Gastrocnemius medialis (tissue), 4 donors: ENCODE results near the gene NOTCH1. TPM values are rescaled to one million over a fixed set of nuclear protein-coding genes. Genes with fewer than 3 reads are reported as not detected.
"Not testable (repeated sequence)": the region's sequence is repeated elsewhere in the genome, so short reads cannot be mapped to it uniquely, and the experiment has no call there.

ENCODE experiments used
- ATAC-seq, 2 donors: fragments of 150-250 bp; one replicate each; pipeline ENCODE4 v1.9.1; 2016
- DNase-seq, 2 donors: peaks; one replicate each; pipeline ENCODE4 v3.0.0-alpha.2; 2019
- H3K27ac ChIP-seq, 4 donors: fragments of 200-600 bp; sonication (generic); 1 replicate in 1 of 4; 2 replicates in 3 of 4; pipeline ENCODE4 v1.5.1; 2016 to 2018; ENCODE audit warnings: mild to moderate bottlenecking in 2 of 4, moderate library complexity in 1 of 4
- H3K27me3 ChIP-seq, 3 donors: fragments of 200-600 bp; sonication (generic) in 2 of 3; 1 replicate in 1 of 3; 2 replicates in 2 of 3; pipeline versions ENCODE4 v1.5.1 to v1.6.0; 2016 to 2019; ENCODE audit warnings: mild to moderate bottlenecking in 1 of 3, moderate library complexity in 1 of 3
- H3K36me3 ChIP-seq, 2 donors: fragments of 200-600 bp; sonication (generic) in 1 of 2; one replicate each; pipeline ENCODE4 v1.5.1; 2017 to 2018
- H3K4me1 ChIP-seq, 2 donors: fragments of 200-600 bp; sonication (generic) in 1 of 2; one replicate each; pipeline ENCODE4 v1.5.1; 2016 to 2017; ENCODE audit warnings: mild to moderate bottlenecking in 2 of 2
- H3K4me3 ChIP-seq, 4 donors: fragments of 200-600 bp; sonication (generic) in 3 of 4; 1 replicate in 1 of 4; 2 replicates in 3 of 4; pipeline ENCODE4 v1.5.1; 2016 to 2019; ENCODE audit warnings: mild to moderate bottlenecking in 2 of 4
- H3K9me3 ChIP-seq, 3 donors: fragments of 200-600 bp; sonication (generic) in 2 of 3; 1 replicate in 1 of 3; 2 replicates in 2 of 3; pipeline ENCODE4 v1.5.1; 2016 to 2019
- POLR2A ChIP-seq, 2 donors: fragments of 450-650 bp; IDR thresholded peaks; one replicate each; pipeline ENCODE4 v1.6.1; 2017; ENCODE audit warnings: antibody characterized with exemption in 2 of 2, mild to moderate bottlenecking in 2 of 2, moderate library complexity in 2 of 2
- in situ Hi-C, 4 donors: fragments of 200-750 bp; cut with MboI; loops; one replicate each; pipeline versions ENCODE4 v1.15.0 to v1.8.0; 2017; ENCODE audit warnings: low sequenced_read_pairs in 4 of 4
- intact Hi-C: fragments of 100-400 bp; cut with DNase I; formaldehyde crosslinking; loops from one replicate; pipeline ENCODE4 v1.15.1; 2023; ENCODE audit warnings: low total_unique reads
- total RNA-seq, 4 donors: library from RNA; depleted of rRNA; stranded (reverse); fragments of >200 nt; gene quantifications; one replicate each; pipeline versions ENCODE4 v1.1.0 to v1.2.3, GENCODE V29; 2016
- TF ChIP-seq, protein P1 (sequence below), 5 experiments: fragments of 450-650 bp in 3 of 5; fragments of 200-600 bp in 2 of 5; sonication (generic) in 2 of 5; IDR thresholded peaks in 4 of 5; conservative IDR thresholded peaks in 1 of 5; 1 replicate in 4 of 5; 2 replicates in 1 of 5; pipeline ENCODE4 v1.5.1; 2016 to 2019; ENCODE audit warnings: antibody characterized with exemption in 5 of 5, mild to moderate bottlenecking in 3 of 5, moderate library complexity in 3 of 5

Gene NOTCH1
- total RNA-seq, 4 donors from 2014 or later: 6.3 to 15.4 (median 8.2) TPM

DNA sequence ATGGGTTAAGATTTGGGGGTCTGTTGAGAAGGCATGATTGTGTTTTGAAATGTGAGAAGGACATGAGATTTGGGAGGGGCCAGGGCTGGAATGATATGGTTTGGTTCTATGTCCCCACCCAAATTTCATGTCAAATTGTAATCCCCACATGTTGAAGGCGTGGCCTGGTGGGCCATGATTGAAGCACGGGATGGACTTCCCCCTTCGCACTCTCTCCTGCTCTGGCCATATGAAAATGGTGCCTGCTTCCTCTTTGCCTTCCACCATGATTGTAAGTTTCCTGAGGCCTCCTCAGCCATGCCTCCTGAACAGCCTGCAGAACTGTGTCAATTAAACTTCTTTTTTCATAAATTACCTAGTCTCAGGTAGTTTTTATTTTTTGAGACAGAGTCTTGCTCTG lies 14.7 kb upstream of the NOTCH1 start:
- Histone ChIP-seq H3K27me3 (no peaks in the 10 kb centered on the region), H3K36me3 (no peaks in the 10 kb centered on the region), H3K9me3 (no peaks in the 10 kb centered on the region), H3K27ac (no peak overlapping the region), H3K4me3 (no peak overlapping the region), H3K4me1 (peaks cover 9 to 14% of the 10 kb centered on the region in 2 donors)
- TF ChIP-seq, protein P1, sequence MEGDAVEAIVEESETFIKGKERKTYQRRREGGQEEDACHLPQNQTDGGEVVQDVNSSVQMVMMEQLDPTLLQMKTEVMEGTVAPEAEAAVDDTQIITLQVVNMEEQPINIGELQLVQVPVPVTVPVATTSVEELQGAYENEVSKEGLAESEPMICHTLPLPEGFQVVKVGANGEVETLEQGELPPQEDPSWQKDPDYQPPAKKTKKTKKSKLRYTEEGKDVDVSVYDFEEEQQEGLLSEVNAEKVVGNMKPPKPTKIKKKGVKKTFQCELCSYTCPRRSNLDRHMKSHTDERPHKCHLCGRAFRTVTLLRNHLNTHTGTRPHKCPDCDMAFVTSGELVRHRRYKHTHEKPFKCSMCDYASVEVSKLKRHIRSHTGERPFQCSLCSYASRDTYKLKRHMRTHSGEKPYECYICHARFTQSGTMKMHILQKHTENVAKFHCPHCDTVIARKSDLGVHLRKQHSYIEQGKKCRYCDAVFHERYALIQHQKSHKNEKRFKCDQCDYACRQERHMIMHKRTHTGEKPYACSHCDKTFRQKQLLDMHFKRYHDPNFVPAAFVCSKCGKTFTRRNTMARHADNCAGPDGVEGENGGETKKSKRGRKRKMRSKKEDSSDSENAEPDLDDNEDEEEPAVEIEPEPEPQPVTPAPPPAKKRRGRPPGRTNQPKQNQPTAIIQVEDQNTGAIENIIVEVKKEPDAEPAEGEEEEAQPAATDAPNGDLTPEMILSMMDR (IDR thresholded peaks at IDR 0.05 in 4 of 5, conservative IDR thresholded peaks at IDR 0.05 in 1 of 5): no peak
- no peak for TF ChIP-seq POLR2A (IDR thresholded peaks at IDR 0.05)
- no peak for ATAC-seq
- in situ Hi-C loops (no loop called here), intact Hi-C loops (no loop called here)
- DNase-seq: no peak

DNA sequence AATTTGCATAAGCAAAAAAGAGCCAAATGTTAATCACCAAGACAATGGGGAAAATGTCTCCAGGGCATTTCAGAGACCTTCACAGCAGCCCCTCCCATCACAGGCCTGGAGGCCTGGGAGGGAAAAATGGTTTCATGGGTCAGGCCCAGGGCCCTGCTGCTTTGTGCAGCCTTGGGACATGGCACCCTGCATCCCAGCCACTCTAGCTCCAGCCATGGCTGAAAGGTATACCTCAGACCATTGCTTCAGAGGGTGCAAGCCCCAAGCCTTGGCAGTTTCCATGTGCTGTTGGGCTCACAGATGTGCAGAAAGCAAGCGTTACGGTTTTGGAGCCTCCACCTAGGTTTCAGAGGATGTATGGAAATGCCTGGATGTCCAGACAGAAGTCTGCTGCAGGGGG lies 13.5 kb upstream of the NOTCH1 start:
- DNase-seq, H3K9me3 ChIP-seq, H3K36me3 ChIP-seq, ATAC-seq, H3K27me3 ChIP-seq, intact Hi-C loops, H3K27ac ChIP-seq, in situ Hi-C loops, H3K4me3 ChIP-seq: not testable (repeated sequence)
- H3K4me1 ChIP-seq: peaks cover 0 to 10% of the 10 kb centered on the region in 2 donors

DNA sequence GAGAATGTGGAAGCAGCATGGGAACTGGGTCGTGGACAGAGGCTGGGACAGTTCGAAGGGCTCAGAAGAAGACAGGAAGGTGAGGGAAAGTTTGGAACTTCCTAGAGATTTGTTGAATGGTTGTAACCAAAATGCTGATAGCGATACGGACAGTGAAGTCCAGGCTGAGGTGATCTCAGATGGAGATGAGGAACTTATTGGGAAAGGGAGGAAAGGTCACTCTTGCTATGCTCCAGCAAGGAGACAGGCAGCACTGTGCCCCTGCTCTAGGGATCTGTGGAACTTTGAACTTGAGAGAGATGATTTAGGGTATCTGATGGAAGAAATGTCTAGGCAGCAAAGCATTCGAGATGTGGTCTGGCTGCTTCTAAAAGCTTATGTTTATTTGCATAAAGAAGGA lies 13.0 kb upstream of the NOTCH1 start:
- H3K4me3 ChIP-seq, H3K4me1 ChIP-seq, H3K9me3 ChIP-seq, ATAC-seq, intact Hi-C loops, H3K36me3 ChIP-seq, in situ Hi-C loops, DNase-seq, H3K27me3 ChIP-seq: not testable (repeated sequence)
- H3K27ac ChIP-seq: peak overlapping the region in 1 of 4 donors; percentile 43

DNA sequence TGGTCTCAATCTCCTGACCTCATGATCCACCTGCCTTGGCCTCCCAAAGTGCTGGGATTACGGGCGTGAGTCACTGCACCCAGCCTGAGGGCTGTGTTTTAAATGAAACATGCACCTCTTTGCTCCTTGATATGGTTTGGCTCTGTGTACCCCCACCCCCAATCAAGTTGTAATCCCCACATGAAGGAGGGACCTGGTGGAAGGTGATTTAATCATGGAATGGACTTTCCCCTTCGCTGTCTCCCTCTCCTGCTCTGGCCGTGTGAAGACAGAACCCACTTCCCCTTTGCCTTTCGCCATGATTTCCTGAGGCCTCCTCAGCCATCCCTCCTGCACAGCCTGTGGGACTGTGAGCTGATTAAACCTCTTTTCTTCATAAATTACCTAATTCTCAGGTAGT lies 12.5 kb upstream of the NOTCH1 start:
- Histone ChIP-seq H3K27ac (peak overlapping the region in 1 of 4 donors; percentile 43), H3K36me3 (no peaks in the 10 kb centered on the region), H3K9me3 (no peaks in the 10 kb centered on the region), H3K4me1 (peaks cover 0 to 3% of the 10 kb centered on the region in 2 donors), H3K4me3 (no peak overlapping the region), H3K27me3 (no peaks in the 10 kb centered on the region)
- ATAC-seq: no peak
- intact Hi-C loops: no loop called here
- TF ChIP-seq, protein P1 (IDR thresholded peaks at IDR 0.05 in 4 of 5, conservative IDR thresholded peaks at IDR 0.05 in 1 of 5): no peak
- TF ChIP-seq POLR2A (IDR thresholded peaks at IDR 0.05): no peak
- in situ Hi-C loops: no loop called here
- DNase-seq: no peak

DNA sequence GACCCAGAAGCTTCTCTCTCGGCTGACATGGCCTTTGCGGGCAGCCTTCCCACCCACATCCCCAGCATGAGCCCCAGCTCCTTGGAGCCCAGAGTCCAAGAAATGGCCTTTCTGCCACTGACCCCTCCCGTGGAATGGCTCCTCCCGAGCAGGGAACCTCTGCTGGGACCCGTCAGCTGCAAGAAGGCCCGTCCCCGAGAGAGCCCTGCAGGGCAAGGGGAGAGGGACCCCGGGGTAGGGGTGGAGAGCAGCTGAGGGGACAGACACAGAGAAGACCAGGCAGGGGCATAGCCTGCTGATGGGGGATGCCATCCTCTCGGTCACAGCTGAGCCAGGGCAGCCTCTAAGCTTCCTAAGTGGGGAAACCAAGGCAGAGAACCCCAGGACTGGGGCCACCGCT lies 11.2 kb upstream of the NOTCH1 start:
- DNase-seq: no peak
- no peaks in the 10 kb centered on the region for H3K36me3 ChIP-seq
- in situ Hi-C loops: no loop called here

More for the DNA sequence above, 11.2 kb upstream of the NOTCH1 start:
- no peaks in the 10 kb centered on the region for H3K9me3 ChIP-seq
- intact Hi-C loops: no loop called here
- no peak overlapping the region for H3K4me3 ChIP-seq
- no peak for ATAC-seq
- H3K27ac ChIP-seq: no peak overlapping the region
- TF ChIP-seq, protein P1 (IDR thresholded peaks at IDR 0.05 in 4 of 5, conservative IDR thresholded peaks at IDR 0.05 in 1 of 5): no peak
- no peak for TF ChIP-seq POLR2A (IDR thresholded peaks at IDR 0.05)
- peaks cover 0 to 7% of the 10 kb centered on the region in 2 donors for H3K4me1 ChIP-seq
- H3K27me3 ChIP-seq: no peaks in the 10 kb centered on the region
